Measurements from ENCODE around the gene SMIM24. TPM values are rescaled to one million over a fixed set of nuclear protein-coding genes. Genes with fewer than 3 reads are reported as not detected.
"Not testable (repeated sequence)": the region's sequence is repeated elsewhere in the genome, so short reads cannot be mapped to it uniquely, and the experiment has no call there.

Gene SMIM24
- total and polyA plus RNA-seq, 10 donors, result 0.63 to 3.0 (median 1.3) TPM; not detected in 3

DNA sequence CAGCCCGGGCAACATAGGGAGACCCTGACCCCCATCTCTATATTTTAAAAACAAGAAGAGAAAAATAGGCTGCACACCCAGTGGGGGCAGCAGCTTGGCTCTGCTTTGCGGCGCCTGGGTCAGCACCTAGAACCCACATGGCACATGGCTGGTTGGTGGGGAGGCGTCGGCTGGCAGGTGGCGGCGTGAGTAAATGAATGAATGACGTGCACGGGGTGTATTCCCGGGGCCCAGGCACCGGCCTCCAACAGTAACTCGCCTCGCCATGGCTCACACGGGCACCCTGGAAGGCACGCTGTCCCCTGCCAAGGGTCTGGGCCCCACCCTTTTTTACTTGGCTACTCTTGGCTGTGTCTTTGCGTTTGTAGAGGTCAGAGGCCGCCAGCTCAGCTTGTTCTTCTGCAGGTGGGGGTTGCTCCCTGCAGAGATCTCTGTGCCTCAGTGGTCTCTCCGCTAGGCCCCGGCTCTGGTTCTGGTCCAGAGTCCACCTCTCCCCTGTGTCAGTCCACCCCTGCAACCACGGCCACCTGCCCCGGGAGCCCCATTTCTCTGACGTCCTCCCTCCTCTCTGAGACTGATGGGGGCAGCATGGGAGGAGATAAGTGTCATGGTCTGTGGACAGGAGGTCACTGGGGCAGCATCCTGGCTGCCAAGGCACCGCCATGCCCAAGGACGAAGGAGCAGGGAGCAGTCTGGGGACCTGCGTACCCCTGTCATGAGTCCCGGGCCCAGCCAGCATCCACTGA is 31.4 kb upstream of the SMIM24 start:
- no peaks in the 10 kb centered on the region for H3K27me3 ChIP-seq (replicated peaks in 1 of 7)
- H3K27ac ChIP-seq, result no peak overlapping the region
- 87 to 93% (median 91%) methylated on average over 22 to 26 of the region's 26 CpGs for WGBS, 5 donors
- peaks cover 0 to 70% (median 5%) of the 10 kb centered on the region in 6 donors for H3K36me3 ChIP-seq
- peaks cover 18 to 100% (median 58%) of the 10 kb centered on the region in 6 donors for H3K4me1 ChIP-seq
- H3K4me3 ChIP-seq, result no peak overlapping the region
- TF ChIP-seq POLR2AphosphoS5 (IDR thresholded peaks at IDR 0.05) (no peak), POLR2A (IDR thresholded peaks at IDR 0.05) (no peak)
- TF ChIP-seq, protein P1, sequence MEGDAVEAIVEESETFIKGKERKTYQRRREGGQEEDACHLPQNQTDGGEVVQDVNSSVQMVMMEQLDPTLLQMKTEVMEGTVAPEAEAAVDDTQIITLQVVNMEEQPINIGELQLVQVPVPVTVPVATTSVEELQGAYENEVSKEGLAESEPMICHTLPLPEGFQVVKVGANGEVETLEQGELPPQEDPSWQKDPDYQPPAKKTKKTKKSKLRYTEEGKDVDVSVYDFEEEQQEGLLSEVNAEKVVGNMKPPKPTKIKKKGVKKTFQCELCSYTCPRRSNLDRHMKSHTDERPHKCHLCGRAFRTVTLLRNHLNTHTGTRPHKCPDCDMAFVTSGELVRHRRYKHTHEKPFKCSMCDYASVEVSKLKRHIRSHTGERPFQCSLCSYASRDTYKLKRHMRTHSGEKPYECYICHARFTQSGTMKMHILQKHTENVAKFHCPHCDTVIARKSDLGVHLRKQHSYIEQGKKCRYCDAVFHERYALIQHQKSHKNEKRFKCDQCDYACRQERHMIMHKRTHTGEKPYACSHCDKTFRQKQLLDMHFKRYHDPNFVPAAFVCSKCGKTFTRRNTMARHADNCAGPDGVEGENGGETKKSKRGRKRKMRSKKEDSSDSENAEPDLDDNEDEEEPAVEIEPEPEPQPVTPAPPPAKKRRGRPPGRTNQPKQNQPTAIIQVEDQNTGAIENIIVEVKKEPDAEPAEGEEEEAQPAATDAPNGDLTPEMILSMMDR (IDR thresholded peaks at IDR 0.05 in 8 of 11, conservative IDR thresholded peaks at IDR 0.05 in 3 of 11), result no peak
- no peaks in the 10 kb centered on the region for H3K9me3 ChIP-seq
- DNase-seq, result no peak
- intact Hi-C loops (cut with DNase I; ENCODE audit: low total_unique reads), result no loop called here

- Histone ChIP-seq H3K36me3 (peaks cover 0 to 70% (median 5%) of the 10 kb centered on the region in 6 donors), H3K27ac (no peak overlapping the region), H3K4me1 (peaks cover 8 to 93% (median 51%) of the 10 kb centered on the region in 6 donors), H3K4me3 (no peak overlapping the region), H3K9me3 (no peaks in the 10 kb centered on the region), H3K27me3 (replicated peaks in 1 of 7) (no peaks in the 10 kb centered on the region)
- intact Hi-C loops (cut with DNase I; ENCODE audit: low total_unique reads), result no loop called here
- TF ChIP-seq, protein P1 (IDR thresholded peaks at IDR 0.05 in 8 of 11, conservative IDR thresholded peaks at IDR 0.05 in 3 of 11), result no peak
- TF ChIP-seq POLR2AphosphoS5 (IDR thresholded peaks at IDR 0.05) (no peak), POLR2A (IDR thresholded peaks at IDR 0.05) (no peak)
- whole genome bisulfite sequencing, 5 donors, result 88 to 93% (median 92%) methylated on average over 15 to 22 of the region's 22 CpGs
- peak; percentile 69 for DNase-seq
Measured at GRCh38 chr19:3510727-3511126, 30.4 kb upstream of the SMIM24 start.

- no peak for DNase-seq
- Histone ChIP-seq H3K9me3 (no peaks in the 10 kb centered on the region), H3K27me3 (replicated peaks in 1 of 7) (no peaks in the 10 kb centered on the region), H3K27ac (no peak overlapping the region), H3K4me1 (peaks cover 7 to 93% (median 56%) of the 10 kb centered on the region in 6 donors), H3K4me3 (no peak overlapping the region), H3K36me3 (peaks cover 0 to 65% (median 5%) of the 10 kb centered on the region in 6 donors)
- intact Hi-C loops (cut with DNase I; ENCODE audit: low total_unique reads), result no loop called here
- WGBS, 5 donors, result 81 to 95% (median 90%) methylated on average over 12 to 15 of the region's 15 CpGs
- TF ChIP-seq, protein P1 (IDR thresholded peaks at IDR 0.05 in 8 of 11, conservative IDR thresholded peaks at IDR 0.05 in 3 of 11), result no peak
- TF ChIP-seq POLR2A (IDR thresholded peaks at IDR 0.05), result no peak
- no peak for TF ChIP-seq POLR2AphosphoS5 (IDR thresholded peaks at IDR 0.05)
Measured at GRCh38 chr19:3509566-3509989, 29.3 kb upstream of the SMIM24 start.

DNA sequence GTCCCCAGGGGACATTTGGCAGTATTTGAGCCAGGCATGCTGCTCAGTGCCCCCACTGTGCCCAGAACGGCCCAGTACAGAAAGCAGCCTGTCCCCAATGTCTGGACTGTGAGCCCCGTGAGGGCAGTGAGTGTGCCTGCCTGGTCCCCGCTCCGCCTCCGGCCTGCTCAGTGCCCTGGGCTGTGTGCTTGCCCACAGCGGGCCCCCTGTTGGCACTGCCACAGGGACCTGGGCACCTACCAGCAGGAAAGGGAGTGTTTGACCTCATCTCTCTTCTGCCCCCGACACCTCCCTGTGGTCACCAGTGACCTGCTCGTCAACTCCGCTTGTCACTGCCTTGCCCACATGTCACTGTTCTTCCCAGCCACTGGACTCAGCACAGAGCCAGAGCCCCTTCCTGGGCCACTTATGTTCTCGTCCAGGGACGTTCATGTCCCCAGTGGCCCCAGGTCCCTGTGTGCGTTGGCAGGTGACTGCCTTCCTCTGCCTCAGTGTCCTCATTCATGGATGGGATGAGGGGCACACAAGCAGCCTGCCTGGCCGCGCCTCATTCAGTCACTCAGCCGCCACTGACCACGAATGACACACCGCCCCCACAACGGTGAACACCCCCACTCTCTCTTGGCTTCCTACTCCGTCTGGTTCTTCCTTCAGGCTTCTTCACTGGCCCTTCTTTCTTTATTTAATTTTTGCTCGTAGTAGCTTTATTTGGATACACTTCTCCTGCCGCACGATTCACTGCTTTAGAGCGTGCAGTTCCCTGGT is 28.6 kb upstream of the SMIM24 start:
- TF ChIP-seq POLR2A (IDR thresholded peaks at IDR 0.05) (no peak), POLR2AphosphoS5 (IDR thresholded peaks at IDR 0.05) (no peak)
- TF ChIP-seq, protein P1 (IDR thresholded peaks at IDR 0.05 in 8 of 11, conservative IDR thresholded peaks at IDR 0.05 in 3 of 11), result no peak
- H3K9me3 ChIP-seq, result no peaks in the 10 kb centered on the region
- peaks cover 0 to 58% (median 5%) of the 10 kb centered on the region in 6 donors for H3K36me3 ChIP-seq
- no peaks in the 10 kb centered on the region for H3K27me3 ChIP-seq (replicated peaks in 1 of 7)
- DNase-seq, result peak; percentile 77
- H3K27ac ChIP-seq, result no peak overlapping the region
- peaks cover 7 to 86% (median 55%) of the 10 kb centered on the region in 6 donors for H3K4me1 ChIP-seq
- intact Hi-C loops (cut with DNase I; ENCODE audit: low total_unique reads), result no loop called here
- no peak overlapping the region for H3K4me3 ChIP-seq
- 79 to 85% (median 82%) methylated on average over 18 to 23 of the region's 23 CpGs for WGBS, 5 donors

GRCh38 chr19:3508121-3508661 is 27.9 kb upstream of the SMIM24 start:
- H3K27ac ChIP-seq; H3K27me3 ChIP-seq (replicated peaks in 1 of 7); DNase-seq; intact Hi-C loops (cut with DNase I; ENCODE audit: low total_unique reads); H3K9me3 ChIP-seq: not testable (repeated sequence)
- H3K4me1 ChIP-seq, result peaks cover 7 to 79% (median 52%) of the 10 kb centered on the region in 6 donors
- H3K36me3 ChIP-seq, result peaks cover 0 to 51% (median 5%) of the 10 kb centered on the region in 6 donors
- H3K4me3 ChIP-seq, result peak overlapping the region in 1 of 8 donors; percentile 95
- WGBS, 5 donors, result 91 to 95% (median 93%) methylated on average over 18 of the region's 18 CpGs

All from spleen (tissue), 11 donors.